SH-SY5Y (cell line): ENCODE results near the gene VTI1A.

Experiments
- GATA2 ChIP-seq: IDR thresholded peaks from 2 replicates; pipeline ENCODE4 v1.6.1; 2011; ENCODE audit warnings: mild to moderate bottlenecking, low read depth, low read length
- GATA3 ChIP-seq: IDR thresholded peaks from 2 replicates; pipeline ENCODE4 v1.6.1; 2011; ENCODE audit warnings: low read depth, mild to moderate bottlenecking, low read length, moderate library complexity

The VTI1A gene

GRCh38 chr10:112744181-112745096 is 297.4 kb downstream of the VTI1A start:
- no peak for TF ChIP-seq GATA2
- TF ChIP-seq GATA3 = no peak

- TF ChIP-seq GATA3 (no peak), GATA2 (no peak)
Measured at GRCh38 chr10:112746329-112746728, 299.3 kb downstream of the VTI1A start.

GRCh38 chr10:112750427-112751167 is 303.6 kb downstream of the VTI1A start:
- TF ChIP-seq GATA3 (0 out of 2 replicates have a peak, but pooled peaks have one; percentile 16), GATA2 (no peak)

GRCh38 chr10:112751651-112752050 is 304.6 kb downstream of the VTI1A start:
- TF ChIP-seq GATA3 = no peak
- TF ChIP-seq GATA2 = no peak

GRCh38 chr10:112752288-112752687 is 305.3 kb downstream of the VTI1A start:
- TF ChIP-seq GATA2 = no peak
- TF ChIP-seq GATA3 = no peak

- TF ChIP-seq GATA3 = no peak
- TF ChIP-seq GATA2 = no peak
Measured at GRCh38 chr10:112753961-112754411, 307.0 kb downstream of the VTI1A start.

- peak; percentile 86 for TF ChIP-seq GATA2
- TF ChIP-seq GATA3 = peak; percentile 58
Measured at GRCh38 chr10:112755446-112756234, 308.6 kb downstream of the VTI1A start.

GRCh38 chr10:112756235-112756527 is 309.2 kb downstream of the VTI1A start:
- TF ChIP-seq GATA3 (no peak), GATA2 (no peak)

GRCh38 chr10:112758961-112759360 is 311.9 kb downstream of the VTI1A start:
- TF ChIP-seq GATA2 = 0 out of 2 replicates have a peak, but pooled peaks have one; percentile 19
- no peak for TF ChIP-seq GATA3

- TF ChIP-seq GATA2 = no peak
- no peak for TF ChIP-seq GATA3
Measured at GRCh38 chr10:112759496-112759895, 312.5 kb downstream of the VTI1A start.

GRCh38 chr10:112761256-112761655 is 314.2 kb downstream of the VTI1A start:
- no peak for TF ChIP-seq GATA3
- TF ChIP-seq GATA2 = peak; percentile 20; the same call in 1 of the 2 replicates

- no peak for TF ChIP-seq GATA2
- TF ChIP-seq GATA3 = no peak
Measured at GRCh38 chr10:112763916-112764520, 317.0 kb downstream of the VTI1A start.

- no peak for TF ChIP-seq GATA3
- no peak for TF ChIP-seq GATA2
Measured at GRCh38 chr10:112765717-112766235, 318.8 kb downstream of the VTI1A start.
